PFSK-1 (cell line): ENCODE results near the gene TCEA2.

Source experiments
- FOXP2 ChIP-seq: optimal IDR thresholded peaks from 2 replicates; pipeline ENCODE3; 2011; ENCODE audit warnings: borderline replicate concordance, control low read depth, inconsistent platforms; ENCODE audit not compliant: insufficient read depth; ENCODE audit errors: extremely low read length, extremely low read depth
- POLR2AphosphoS5 ChIP-seq: IDR thresholded peaks from 2 replicates; pipeline ENCODE4 v1.6.1; 2012; ENCODE audit warnings: low read depth, mild to moderate bottlenecking, control low read depth, low read length, moderate library complexity
- SIN3A ChIP-seq: IDR thresholded peaks from 2 replicates; pipeline ENCODE4 v1.6.1; 2012; ENCODE audit warnings: mild to moderate bottlenecking, low read length, moderate library complexity, borderline replicate concordance; ENCODE audit not compliant: insufficient read depth
- TAF1 ChIP-seq: IDR thresholded peaks from 2 replicates; pipeline ENCODE4 v1.6.1; 2012; ENCODE audit warnings: low read length, control low read depth, borderline replicate concordance; ENCODE audit not compliant: insufficient read depth
- TF ChIP-seq, protein P1 (sequence below), 2 experiments: IDR thresholded peaks; 2 replicates each; pipeline versions ENCODE4 v1.6.1 to v1.8.0; 2011 to 2012; ENCODE audit warnings: low read depth in 2 of 2, low read length in 2 of 2, control low read depth in 1 of 2, inconsistent platforms in 1 of 2, mild to moderate bottlenecking in 1 of 2, moderate library complexity in 1 of 2; ENCODE audit not compliant: insufficient read depth in 1 of 2

TCEA2 gene

GRCh38 chr20:64076061-64076997, 13.3 kb downstream of the TCEA2 start:
- TF ChIP-seq POLR2AphosphoS5 = no peak
- no peak for TF ChIP-seq SIN3A
- TF ChIP-seq, protein P1, sequence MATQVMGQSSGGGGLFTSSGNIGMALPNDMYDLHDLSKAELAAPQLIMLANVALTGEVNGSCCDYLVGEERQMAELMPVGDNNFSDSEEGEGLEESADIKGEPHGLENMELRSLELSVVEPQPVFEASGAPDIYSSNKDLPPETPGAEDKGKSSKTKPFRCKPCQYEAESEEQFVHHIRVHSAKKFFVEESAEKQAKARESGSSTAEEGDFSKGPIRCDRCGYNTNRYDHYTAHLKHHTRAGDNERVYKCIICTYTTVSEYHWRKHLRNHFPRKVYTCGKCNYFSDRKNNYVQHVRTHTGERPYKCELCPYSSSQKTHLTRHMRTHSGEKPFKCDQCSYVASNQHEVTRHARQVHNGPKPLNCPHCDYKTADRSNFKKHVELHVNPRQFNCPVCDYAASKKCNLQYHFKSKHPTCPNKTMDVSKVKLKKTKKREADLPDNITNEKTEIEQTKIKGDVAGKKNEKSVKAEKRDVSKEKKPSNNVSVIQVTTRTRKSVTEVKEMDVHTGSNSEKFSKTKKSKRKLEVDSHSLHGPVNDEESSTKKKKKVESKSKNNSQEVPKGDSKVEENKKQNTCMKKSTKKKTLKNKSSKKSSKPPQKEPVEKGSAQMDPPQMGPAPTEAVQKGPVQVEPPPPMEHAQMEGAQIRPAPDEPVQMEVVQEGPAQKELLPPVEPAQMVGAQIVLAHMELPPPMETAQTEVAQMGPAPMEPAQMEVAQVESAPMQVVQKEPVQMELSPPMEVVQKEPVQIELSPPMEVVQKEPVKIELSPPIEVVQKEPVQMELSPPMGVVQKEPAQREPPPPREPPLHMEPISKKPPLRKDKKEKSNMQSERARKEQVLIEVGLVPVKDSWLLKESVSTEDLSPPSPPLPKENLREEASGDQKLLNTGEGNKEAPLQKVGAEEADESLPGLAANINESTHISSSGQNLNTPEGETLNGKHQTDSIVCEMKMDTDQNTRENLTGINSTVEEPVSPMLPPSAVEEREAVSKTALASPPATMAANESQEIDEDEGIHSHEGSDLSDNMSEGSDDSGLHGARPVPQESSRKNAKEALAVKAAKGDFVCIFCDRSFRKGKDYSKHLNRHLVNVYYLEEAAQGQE (IDR thresholded peaks at IDR 0.05; ENCODE audit: insufficient read depth in 1 of 2, low read depth in 2 of 2, low read length in 2 of 2) = no peak
- no peak for TF ChIP-seq FOXP2
- no peak for TF ChIP-seq TAF1

- TF ChIP-seq POLR2AphosphoS5 (no peak), FOXP2 (no peak)
These were observed 14.1 kb downstream of the TCEA2 start for GRCh38 chr20:64077094-64077493.

GRCh38 chr20:64077541-64077875, 14.5 kb downstream of the TCEA2 start:
- TF ChIP-seq POLR2AphosphoS5 (no peak), SIN3A (no peak), FOXP2 (no peak), TAF1 (no peak)
- TF ChIP-seq, protein P1 (IDR thresholded peaks at IDR 0.05; ENCODE audit: insufficient read depth in 1 of 2, low read depth in 2 of 2, low read length in 2 of 2) = no peak

GRCh38 chr20:64077876-64078551, 15.0 kb downstream of the TCEA2 start:
- TF ChIP-seq, protein P1 (IDR thresholded peaks at IDR 0.05; ENCODE audit: insufficient read depth in 1 of 2, low read depth in 2 of 2, low read length in 2 of 2) = no peak
- no peak for TF ChIP-seq POLR2AphosphoS5
- TF ChIP-seq FOXP2 = no peak
- TF ChIP-seq TAF1 = no peak
- TF ChIP-seq SIN3A = no peak

DNA sequence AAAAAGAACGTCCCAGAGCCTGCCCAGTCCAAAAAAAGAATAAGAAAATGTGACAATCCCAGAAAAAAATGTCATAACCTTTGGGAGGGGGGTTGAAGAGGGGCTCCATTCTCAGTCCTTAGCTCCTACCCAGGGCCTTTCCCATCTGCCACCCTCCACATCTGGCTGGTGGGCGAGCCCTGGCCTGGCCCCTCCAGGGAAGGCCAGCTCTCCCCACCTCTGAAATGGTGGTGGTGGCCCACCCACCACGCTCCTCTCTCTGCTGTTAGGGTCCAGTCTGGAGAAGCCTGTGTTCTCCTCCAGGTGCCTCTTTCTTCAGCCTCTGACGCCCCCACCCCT, 15.9 kb downstream of the TCEA2 start:
- TF ChIP-seq TAF1 (no peak), POLR2AphosphoS5 (no peak), SIN3A (no peak), FOXP2 (no peak)
- TF ChIP-seq, protein P1 (IDR thresholded peaks at IDR 0.05; ENCODE audit: insufficient read depth in 1 of 2, low read depth in 2 of 2, low read length in 2 of 2) = no peak
